ENCODE data around the gene TMEM37.

- no peak for TF ChIP-seq CTCF (IDR thresholded peaks at IDR 0.05; ENCODE audit: poor library complexity)
- TF ChIP-seq EZH2 (IDR thresholded peaks at IDR 0.05; ENCODE audit: borderline replicate concordance), result no peak
Measured at GRCh38 chr2:119460076-119460475, 28.4 kb downstream of the TMEM37 start.
